ENCODE measurements around the gene HOOK2. TPM values are rescaled to one million over a fixed set of nuclear protein-coding genes. Genes with fewer than 3 reads are reported as not detected.

The HOOK2 gene
- total and polyA plus RNA-seq, 2 experiments from 2014 or later, result 56.9 to 86.4 TPM

- Mint-ChIP-seq H3K27ac (peak overlapping the region; percentile 57), H3K4me3 (peak overlapping the region; percentile 79), H3K27me3 (ENCODE audit: insufficient read depth, low read depth, poor library complexity) (peaks cover 40% of the 10 kb centered on the region), H3K4me1 (peaks cover 26% of the 10 kb centered on the region), H3K36me3 (ENCODE audit: low read depth) (peaks cover 3% of the 10 kb centered on the region; the same call in 1 of the 3 replicates), H3K9me3 (peaks cover 3% of the 10 kb centered on the region; the same call in 2 of the 3 replicates)
- no peaks in the 10 kb centered on the region for H3K79me2 ChIP-seq (replicated peaks; ENCODE audit: insufficient read depth)
- DNase-seq (ENCODE audit: low spot score) (peak; percentile 54), ATAC-seq (peak; percentile 7)
- TF ChIP-seq CREB1 (CRISPR knock-in tag; IDR thresholded peaks at IDR 0.05; ENCODE audit: low read depth) (no peak), EZH2 (IDR thresholded peaks at IDR 0.05; ENCODE audit: low read depth, unreplicated experiment) (peak; percentile 32)
- peaks cover 29% of the 10 kb centered on the region; the same call in 1 of the 2 replicates for H3F3A ChIP-seq (replicated peaks; ENCODE audit: low read depth)
- H3K4me3 ChIP-seq, result peak overlapping the region; percentile 83
- peaks cover 27% of the 10 kb centered on the region for H3K27me3 ChIP-seq (ENCODE audit: insufficient read depth)
- no peaks in the 10 kb centered on the region for H3K9me2 ChIP-seq (ENCODE audit: insufficient read depth)
- no peaks in the 10 kb centered on the region for H4K20me1 ChIP-seq (replicated peaks; ENCODE audit: insufficient read depth)
- peak overlapping the region; percentile 96 for H3K4me2 ChIP-seq
- peaks cover 33% of the 10 kb centered on the region for H3K4me1 ChIP-seq (ENCODE audit: insufficient read depth)
- H3K36me3 ChIP-seq (ENCODE audit: insufficient read depth), result no peaks in the 10 kb centered on the region
- peak overlapping the region; percentile 85 for H3K27ac ChIP-seq (ENCODE audit: low read depth)
- H2AFZ ChIP-seq, result no peak overlapping the region
Measured at GRCh38 chr19:12789098-12789903, 13.9 kb upstream of the HOOK2 start.

GRCh38 chr19:12788682-12789097 is 13.3 kb upstream of the HOOK2 start:
- Mint-ChIP-seq H3K27ac (peak overlapping the region; percentile 75), H3K4me1 (peaks cover 23% of the 10 kb centered on the region), H3K4me3 (peak overlapping the region; percentile 79), H3K9me3 (peaks cover 3% of the 10 kb centered on the region; the same call in 2 of the 3 replicates), H3K27me3 (ENCODE audit: insufficient read depth, low read depth, poor library complexity) (peaks cover 37% of the 10 kb centered on the region), H3K36me3 (ENCODE audit: low read depth) (no peaks in the 10 kb centered on the region; the same call in 2 of the 3 replicates)
- DNase-seq (ENCODE audit: low spot score) (peak; percentile 72), ATAC-seq (peak; percentile 0; the same call in 1 of the 3 replicates)
- Histone ChIP-seq H3K27me3 (ENCODE audit: insufficient read depth) (peaks cover 27% of the 10 kb centered on the region), H3K79me2 (replicated peaks; ENCODE audit: insufficient read depth) (no peaks in the 10 kb centered on the region), H3K4me2 (peak overlapping the region; percentile 96), H3F3A (replicated peaks; ENCODE audit: low read depth) (peaks cover 29% of the 10 kb centered on the region; the same call in 1 of the 2 replicates), H4K20me1 (replicated peaks; ENCODE audit: insufficient read depth) (no peaks in the 10 kb centered on the region), H3K9me2 (ENCODE audit: insufficient read depth) (no peaks in the 10 kb centered on the region), H3K4me1 (ENCODE audit: insufficient read depth) (peaks cover 31% of the 10 kb centered on the region), H3K27ac (ENCODE audit: low read depth) (peak overlapping the region; percentile 85), H2AFZ (0 out of 2 replicates have a peak overlapping the region, but pooled peaks have one; percentile 5), H3K4me3 (peak overlapping the region; percentile 83), H3K36me3 (ENCODE audit: insufficient read depth) (no peaks in the 10 kb centered on the region)
- TF ChIP-seq, protein P1, sequence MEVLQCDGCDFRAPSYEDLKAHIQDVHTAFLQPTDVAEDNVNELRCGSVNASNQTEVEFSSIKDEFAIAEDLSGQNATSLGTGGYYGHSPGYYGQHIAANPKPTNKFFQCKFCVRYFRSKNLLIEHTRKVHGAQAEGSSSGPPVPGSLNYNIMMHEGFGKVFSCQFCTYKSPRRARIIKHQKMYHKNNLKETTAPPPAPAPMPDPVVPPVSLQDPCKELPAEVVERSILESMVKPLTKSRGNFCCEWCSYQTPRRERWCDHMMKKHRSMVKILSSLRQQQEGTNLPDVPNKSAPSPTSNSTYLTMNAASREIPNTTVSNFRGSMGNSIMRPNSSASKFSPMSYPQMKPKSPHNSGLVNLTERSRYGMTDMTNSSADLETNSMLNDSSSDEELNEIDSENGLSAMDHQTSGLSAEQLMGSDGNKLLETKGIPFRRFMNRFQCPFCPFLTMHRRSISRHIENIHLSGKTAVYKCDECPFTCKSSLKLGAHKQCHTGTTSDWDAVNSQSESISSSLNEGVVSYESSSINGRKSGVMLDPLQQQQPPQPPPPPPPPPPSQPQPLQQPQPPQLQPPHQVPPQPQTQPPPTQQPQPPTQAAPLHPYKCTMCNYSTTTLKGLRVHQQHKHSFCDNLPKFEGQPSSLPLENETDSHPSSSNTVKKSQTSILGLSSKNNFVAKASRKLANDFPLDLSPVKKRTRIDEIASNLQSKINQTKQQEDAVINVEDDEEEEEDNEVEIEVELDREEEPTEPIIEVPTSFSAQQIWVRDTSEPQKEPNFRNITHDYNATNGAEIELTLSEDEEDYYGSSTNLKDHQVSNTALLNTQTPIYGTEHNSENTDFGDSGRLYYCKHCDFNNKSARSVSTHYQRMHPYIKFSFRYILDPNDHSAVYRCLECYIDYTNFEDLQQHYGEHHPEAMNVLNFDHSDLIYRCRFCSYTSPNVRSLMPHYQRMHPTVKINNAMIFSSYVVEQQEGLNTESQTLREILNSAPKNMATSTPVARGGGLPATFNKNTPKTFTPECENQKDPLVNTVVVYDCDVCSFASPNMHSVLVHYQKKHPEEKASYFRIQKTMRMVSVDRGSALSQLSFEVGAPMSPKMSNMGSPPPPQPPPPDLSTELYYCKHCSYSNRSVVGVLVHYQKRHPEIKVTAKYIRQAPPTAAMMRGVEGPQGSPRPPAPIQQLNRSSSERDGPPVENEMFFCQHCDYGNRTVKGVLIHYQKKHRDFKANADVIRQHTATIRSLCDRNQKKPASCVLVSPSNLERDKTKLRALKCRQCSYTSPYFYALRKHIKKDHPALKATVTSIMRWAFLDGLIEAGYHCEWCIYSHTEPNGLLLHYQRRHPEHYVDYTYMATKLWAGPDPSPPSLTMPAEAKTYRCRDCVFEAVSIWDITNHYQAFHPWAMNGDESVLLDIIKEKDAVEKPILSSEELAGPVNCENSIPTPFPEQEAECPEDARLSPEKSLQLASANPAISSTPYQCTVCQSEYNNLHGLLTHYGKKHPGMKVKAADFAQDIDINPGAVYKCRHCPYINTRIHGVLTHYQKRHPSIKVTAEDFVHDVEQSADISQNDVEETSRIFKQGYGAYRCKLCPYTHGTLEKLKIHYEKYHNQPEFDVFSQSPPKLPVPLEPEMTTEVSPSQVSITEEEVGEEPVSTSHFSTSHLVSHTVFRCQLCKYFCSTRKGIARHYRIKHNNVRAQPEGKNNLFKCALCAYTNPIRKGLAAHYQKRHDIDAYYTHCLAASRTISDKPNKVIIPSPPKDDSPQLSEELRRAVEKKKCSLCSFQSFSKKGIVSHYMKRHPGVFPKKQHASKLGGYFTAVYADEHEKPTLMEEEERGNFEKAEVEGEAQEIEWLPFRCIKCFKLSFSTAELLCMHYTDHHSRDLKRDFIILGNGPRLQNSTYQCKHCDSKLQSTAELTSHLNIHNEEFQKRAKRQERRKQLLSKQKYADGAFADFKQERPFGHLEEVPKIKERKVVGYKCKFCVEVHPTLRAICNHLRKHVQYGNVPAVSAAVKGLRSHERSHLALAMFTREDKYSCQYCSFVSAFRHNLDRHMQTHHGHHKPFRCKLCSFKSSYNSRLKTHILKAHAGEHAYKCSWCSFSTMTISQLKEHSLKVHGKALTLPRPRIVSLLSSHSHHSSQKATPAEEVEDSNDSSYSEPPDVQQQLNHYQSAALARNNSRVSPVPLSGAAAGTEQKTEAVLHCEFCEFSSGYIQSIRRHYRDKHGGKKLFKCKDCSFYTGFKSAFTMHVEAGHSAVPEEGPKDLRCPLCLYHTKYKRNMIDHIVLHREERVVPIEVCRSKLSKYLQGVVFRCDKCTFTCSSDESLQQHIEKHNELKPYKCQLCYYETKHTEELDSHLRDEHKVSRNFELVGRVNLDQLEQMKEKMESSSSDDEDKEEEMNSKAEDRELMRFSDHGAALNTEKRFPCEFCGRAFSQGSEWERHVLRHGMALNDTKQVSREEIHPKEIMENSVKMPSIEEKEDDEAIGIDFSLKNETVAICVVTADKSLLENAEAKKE (CRISPR knock-in tag; IDR thresholded peaks at IDR 0.05), result no peak
- TF ChIP-seq POLR2AphosphoS5 (IDR thresholded peaks at IDR 0.05; ENCODE audit: low read depth), result 0 out of 2 replicates have a peak, but pooled peaks have one; percentile 27
